ENCODE measurements around the gene CETN2.
"Not testable (repeated sequence)": the region's sequence is repeated elsewhere in the genome, so short reads cannot be mapped to it uniquely, and the experiment has no call there.

Gene CETN2

DNA sequence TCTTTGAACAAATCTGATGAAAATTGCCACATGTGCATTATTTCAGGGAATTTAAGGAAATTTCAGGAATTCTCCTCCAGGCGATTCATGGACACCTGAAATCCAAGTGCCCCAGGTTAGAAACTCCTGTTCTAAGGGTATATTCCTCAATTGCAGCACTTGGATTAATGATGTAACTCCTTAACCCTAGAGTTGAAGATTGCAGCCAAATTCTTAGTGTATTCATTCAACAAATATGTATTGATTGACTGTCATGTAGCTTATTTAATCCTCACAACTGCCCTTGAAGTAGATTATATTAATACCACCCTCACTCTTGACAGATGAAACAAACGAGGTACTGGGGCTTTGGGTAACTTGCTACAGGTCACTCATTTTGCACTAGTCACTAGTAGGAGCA, 11.3 kb downstream of the CETN2 start:
- H3K27me3 Mint-ChIP-seq = peaks cover 13% of the 10 kb centered on the region
- CTCF ChIA-PET = no interaction called here
- no peak overlapping the region for H3K27ac Mint-ChIP-seq
- peaks cover 5% of the 10 kb centered on the region for H3K4me1 Mint-ChIP-seq
- no peak for DNase-seq
- no peak overlapping the region for H3K4me3 Mint-ChIP-seq
- H3K36me3 Mint-ChIP-seq = no peaks in the 10 kb centered on the region
- H3K9me3 Mint-ChIP-seq = no peaks in the 10 kb centered on the region

- Mint-ChIP-seq H3K4me1 (peaks cover 9% of the 10 kb centered on the region), H3K4me3 (no peak overlapping the region), H3K27me3 (peaks cover 13% of the 10 kb centered on the region), H3K9me3 (no peaks in the 10 kb centered on the region), H3K27ac (no peak overlapping the region), H3K36me3 (no peaks in the 10 kb centered on the region)
- DNase-seq = no peak
- CTCF ChIA-PET = interaction anchor here (1.6 kb wide), 1 partner anchor 186 kb away, joined by 3 read pairs; no protein-coding TSS in a partner anchor
Observed at GRCh38 chrX:152818356-152818755, 12.2 kb downstream of the CETN2 start.

DNA sequence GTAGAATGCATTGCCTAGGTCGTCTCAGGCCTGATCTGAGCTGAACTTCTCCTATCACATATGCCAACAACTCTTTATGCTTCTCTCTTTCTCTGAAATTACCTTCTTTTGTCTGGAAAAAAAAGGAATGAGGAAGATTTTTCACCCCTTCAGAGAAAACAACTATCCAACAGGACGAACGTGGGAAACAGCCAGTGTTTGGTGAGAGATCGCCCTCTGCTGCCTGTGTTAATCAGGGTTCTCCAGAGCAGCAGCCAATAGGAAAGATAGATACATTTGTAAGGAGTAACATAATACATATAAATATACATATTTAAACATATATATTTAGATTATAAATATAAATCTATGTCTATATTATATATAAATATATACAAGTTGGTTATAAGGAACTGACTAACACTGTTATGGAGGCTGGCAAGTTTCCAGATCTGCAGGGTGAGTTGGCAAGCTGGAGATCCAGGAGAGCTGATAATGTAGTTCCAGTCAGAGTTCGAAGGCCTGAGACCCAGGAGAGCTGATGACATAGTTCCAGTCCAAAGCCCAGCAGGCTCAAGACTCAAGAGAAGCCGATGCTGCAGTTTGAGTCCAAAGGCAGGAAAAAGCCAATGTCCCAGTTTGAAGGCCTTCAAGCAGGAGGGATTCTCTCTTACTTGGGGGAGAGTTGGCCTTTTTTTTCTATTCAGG, 13.3 kb downstream of the CETN2 start:
- Mint-ChIP-seq H3K9me3 (no peaks in the 10 kb centered on the region), H3K27me3 (peaks cover 10% of the 10 kb centered on the region), H3K27ac (no peak overlapping the region), H3K36me3 (no peaks in the 10 kb centered on the region), H3K4me1 (peaks cover 13% of the 10 kb centered on the region), H3K4me3 (no peak overlapping the region)
- CTCF ChIA-PET = interaction anchor here (1.4 to 1.6 kb wide), 4 partner anchors 159 to 1064 kb away, joined by 3 to 4 read pairs (median 3); no protein-coding TSS in a partner anchor
- no peak for DNase-seq

- H3K9me3 Mint-ChIP-seq = no peaks in the 10 kb centered on the region
- CTCF ChIA-PET = no interaction called here
- peaks cover 13% of the 10 kb centered on the region for H3K4me1 Mint-ChIP-seq
- no peaks in the 10 kb centered on the region for H3K36me3 Mint-ChIP-seq
- H3K27ac Mint-ChIP-seq = no peak overlapping the region
- H3K4me3 Mint-ChIP-seq = no peak overlapping the region
- no peaks in the 10 kb centered on the region for H3K27me3 Mint-ChIP-seq
- no peak for DNase-seq
Observed at GRCh38 chrX:152814048-152814447, 16.5 kb downstream of the CETN2 start.

GRCh38 chrX:152813206-152813605, 17.4 kb downstream of the CETN2 start:
- H3K4me3 Mint-ChIP-seq = no peak overlapping the region
- H3K27me3 Mint-ChIP-seq = no peaks in the 10 kb centered on the region
- H3K27ac Mint-ChIP-seq = no peak overlapping the region

GRCh38 chrX:152810403-152810802, 20.2 kb downstream of the CETN2 start:
- CTCF ChIA-PET = no interaction called here
- Mint-ChIP-seq H3K27ac (no peak overlapping the region), H3K36me3 (no peaks in the 10 kb centered on the region), H3K4me1 (peaks cover 13% of the 10 kb centered on the region), H3K27me3 (no peaks in the 10 kb centered on the region), H3K9me3 (no peaks in the 10 kb centered on the region), H3K4me3 (no peak overlapping the region)
- DNase-seq = no peak

More at GRCh38 chrX:152813206-152813605, 17.4 kb downstream of the CETN2 start:
- Mint-ChIP-seq H3K4me1 (peaks cover 13% of the 10 kb centered on the region), H3K9me3 (no peaks in the 10 kb centered on the region), H3K36me3 (no peaks in the 10 kb centered on the region)
- CTCF ChIA-PET = no interaction called here
- DNase-seq = no peak

DNA sequence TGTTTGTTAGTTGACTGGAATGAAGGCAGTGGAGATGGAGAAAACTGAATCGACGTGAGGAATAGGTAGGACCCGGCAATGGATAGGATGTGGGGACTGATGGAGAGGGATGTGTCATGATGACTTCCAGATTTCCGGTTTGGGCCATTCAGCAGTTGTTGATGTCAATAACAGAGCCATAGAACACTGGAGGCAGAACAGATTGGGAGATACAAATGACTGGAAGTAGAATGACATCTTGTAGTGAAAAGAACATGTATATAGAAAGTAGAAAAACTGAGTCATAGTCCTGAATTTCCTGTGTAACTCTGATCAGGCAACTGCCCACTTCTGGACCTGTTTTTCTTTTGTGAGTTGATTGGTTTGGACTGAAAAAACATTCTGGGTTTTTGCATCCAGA, 24.5 kb downstream of the CETN2 start:
- peaks cover 5% of the 10 kb centered on the region for H3K27me3 Mint-ChIP-seq
- CTCF ChIA-PET = no interaction called here
- H3K36me3 Mint-ChIP-seq = no peaks in the 10 kb centered on the region
- H3K4me1 Mint-ChIP-seq = no peaks in the 10 kb centered on the region
- no peak overlapping the region for H3K4me3 Mint-ChIP-seq
- H3K9me3 Mint-ChIP-seq = no peaks in the 10 kb centered on the region
- DNase-seq = no peak
- no peak overlapping the region for H3K27ac Mint-ChIP-seq

GRCh38 chrX:152798945-152799344, 31.6 kb downstream of the CETN2 start:
- no peaks in the 10 kb centered on the region for H3K9me3 Mint-ChIP-seq
- H3K36me3 Mint-ChIP-seq = no peaks in the 10 kb centered on the region
- CTCF ChIA-PET = no interaction called here
- DNase-seq = no peak
- H3K27me3 Mint-ChIP-seq = peaks cover 9% of the 10 kb centered on the region
- H3K4me1 Mint-ChIP-seq = no peaks in the 10 kb centered on the region
- H3K27ac Mint-ChIP-seq = no peak overlapping the region
- no peak overlapping the region for H3K4me3 Mint-ChIP-seq

- H3K4me1 Mint-ChIP-seq, CTCF ChIA-PET, H3K36me3 Mint-ChIP-seq, H3K9me3 Mint-ChIP-seq, H3K27ac Mint-ChIP-seq, H3K4me3 Mint-ChIP-seq, H3K27me3 Mint-ChIP-seq, DNase-seq: not testable (repeated sequence)
Observed at GRCh38 chrX:152787062-152787461, 43.5 kb downstream of the CETN2 start.

Measured in activated naive CD4-positive, alpha-beta T cell treated with anti-CD3 and anti-CD28 coated beads, Interleukin-2, amount 10 ng/mL, durations not matched to agents 7 days and 5 days (primary cell).